ENCODE data around the gene SATB2.
A peak's percentile ranks its signal among the peaks of the same experiment; 100 is the strongest.

The SATB2 gene

DNA sequence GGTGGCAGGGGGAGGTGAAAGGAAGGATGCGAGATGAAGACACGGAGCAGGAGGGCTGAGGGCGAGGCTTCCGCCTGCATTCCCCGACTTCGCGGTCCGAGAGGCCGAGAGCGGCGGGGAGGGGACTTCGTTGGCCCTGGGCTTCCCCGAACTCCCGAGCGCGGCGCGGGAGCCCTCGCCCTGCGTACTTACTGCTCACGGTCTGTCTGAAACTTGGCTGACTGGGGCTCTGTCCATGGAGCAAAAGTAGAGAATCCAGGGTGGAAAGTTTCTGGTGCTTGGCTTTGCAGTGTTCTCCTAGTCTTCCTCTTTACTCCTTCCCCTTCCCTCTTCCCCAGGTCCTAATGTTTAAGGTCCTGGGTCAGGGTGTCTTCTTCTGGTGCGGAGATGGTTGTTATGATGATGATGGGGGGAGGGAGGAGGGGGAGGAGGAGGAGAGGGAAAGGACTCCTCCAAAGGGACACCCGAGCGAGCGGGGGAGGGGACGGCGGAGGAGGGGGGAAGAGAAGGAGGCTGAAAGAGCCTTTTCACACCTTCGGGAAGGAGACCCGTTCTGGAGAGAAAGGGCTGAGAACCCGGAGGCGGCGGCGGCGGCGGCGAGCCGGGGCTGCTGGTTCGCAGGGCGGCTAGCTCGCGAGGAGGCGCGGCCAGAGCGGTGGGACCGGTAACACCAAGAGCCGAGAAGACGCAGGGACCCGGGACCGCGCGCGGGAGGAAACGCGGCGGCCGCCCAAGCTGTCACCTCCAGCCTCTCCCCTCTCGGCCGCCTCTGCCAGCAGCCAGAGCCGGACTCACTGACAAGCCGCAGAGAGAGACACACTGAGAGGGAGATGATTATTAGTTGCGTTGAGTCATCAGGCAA lies at the start of gene SATB2:
Gene SATB2, minus strand, starts transcription at position 793 of the 862 bp plus-strand sequence. CDS start 1,902 bp downstream, outside the sequence.
- DNase-seq: no peak

DNA sequence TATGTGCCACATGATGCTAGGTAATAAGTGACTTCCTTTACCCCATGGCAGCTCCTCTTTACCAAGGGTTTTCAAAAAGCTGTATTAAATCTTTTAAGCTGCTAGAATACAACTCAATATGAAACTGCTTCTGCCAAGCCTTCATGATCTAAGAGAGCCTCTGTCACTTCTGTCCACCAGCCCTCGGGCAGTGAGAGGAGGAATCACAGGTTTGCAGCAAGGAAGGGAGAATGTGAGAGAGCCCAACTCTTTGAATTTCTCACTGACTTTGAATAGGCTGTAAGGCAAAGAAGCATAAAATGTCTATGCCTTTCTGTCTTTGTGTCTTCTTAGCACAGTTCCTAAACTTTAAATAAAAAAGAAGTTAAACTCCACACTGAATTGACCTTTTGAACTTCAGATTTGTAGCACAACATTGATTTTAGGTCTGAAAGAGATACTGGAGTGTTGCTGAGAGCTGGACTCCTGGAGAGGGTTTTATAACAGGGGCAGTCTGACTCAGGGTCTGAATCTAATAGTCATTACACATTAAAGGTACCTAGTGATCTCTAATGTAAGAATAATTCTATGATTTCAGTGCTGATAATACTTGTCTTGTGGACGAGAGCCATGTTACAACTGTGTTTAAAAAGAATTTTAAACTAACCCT lies 48.1 kb upstream of the SATB2 start:
- no peak for DNase-seq

GRCh38 chr2:199503148-199503547 lies 45.4 kb upstream of the SATB2 start:
- no peak for DNase-seq

- no peak for DNase-seq
These were observed 41.3 kb upstream of the SATB2 start for GRCh38 chr2:199499005-199499404.

DNA sequence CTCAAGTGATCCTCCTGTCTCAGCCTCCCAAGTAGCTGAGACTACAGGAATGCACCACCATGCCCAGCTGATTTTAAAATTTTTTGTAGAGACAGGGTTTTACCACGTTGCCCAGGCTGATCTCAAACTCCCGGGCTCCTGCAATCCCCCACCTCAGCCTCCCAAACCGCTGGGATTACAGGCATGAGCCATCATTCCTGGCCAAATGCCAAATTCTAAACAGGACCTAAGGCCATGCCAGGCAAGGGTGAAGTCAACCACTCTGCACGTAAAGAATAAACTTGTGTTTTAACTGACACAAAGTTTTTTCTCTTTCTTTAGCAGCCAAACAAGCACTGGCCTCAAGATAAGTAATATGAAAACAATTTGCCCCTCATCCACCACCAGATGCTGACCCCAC lies 37.4 kb upstream of the SATB2 start:
- no peak for DNase-seq

GRCh38 chr2:199490049-199490448 lies 32.3 kb upstream of the SATB2 start:
- no peak for DNase-seq

- peak; percentile 16 for DNase-seq
These were observed 31.1 kb upstream of the SATB2 start for GRCh38 chr2:199488772-199489400.

GRCh38 chr2:199485732-199486335 lies 28.1 kb upstream of the SATB2 start:
- no peak for DNase-seq

DNA sequence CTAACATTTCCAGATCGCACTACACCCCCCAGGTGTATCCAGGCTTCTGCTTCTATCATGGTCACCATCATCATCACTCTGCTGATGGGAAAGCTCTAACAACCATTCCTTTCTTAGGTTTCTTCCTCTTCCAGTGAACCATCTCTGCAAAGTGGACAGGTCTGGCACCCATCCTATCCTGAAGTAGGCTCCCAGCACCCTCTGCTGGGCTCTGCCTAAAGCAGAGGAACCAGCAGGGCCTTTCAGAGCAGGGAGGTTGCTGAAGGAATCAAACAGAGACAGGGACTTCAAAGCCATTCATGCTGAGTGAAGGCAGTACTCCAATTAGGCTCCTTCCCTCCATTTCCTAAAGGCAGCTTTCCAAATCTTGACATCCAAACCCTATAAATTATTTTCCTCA lies 27.2 kb upstream of the SATB2 start:
- no peak for DNase-seq

GRCh38 chr2:199480966-199481365 lies 23.2 kb upstream of the SATB2 start:
- no peak for DNase-seq

GRCh38 chr2:199477277-199477834 lies 19.6 kb upstream of the SATB2 start:
- no peak for DNase-seq

GRCh38 chr2:199471443-199472057 lies 13.8 kb upstream of the SATB2 start:
- no peak for DNase-seq

DNA sequence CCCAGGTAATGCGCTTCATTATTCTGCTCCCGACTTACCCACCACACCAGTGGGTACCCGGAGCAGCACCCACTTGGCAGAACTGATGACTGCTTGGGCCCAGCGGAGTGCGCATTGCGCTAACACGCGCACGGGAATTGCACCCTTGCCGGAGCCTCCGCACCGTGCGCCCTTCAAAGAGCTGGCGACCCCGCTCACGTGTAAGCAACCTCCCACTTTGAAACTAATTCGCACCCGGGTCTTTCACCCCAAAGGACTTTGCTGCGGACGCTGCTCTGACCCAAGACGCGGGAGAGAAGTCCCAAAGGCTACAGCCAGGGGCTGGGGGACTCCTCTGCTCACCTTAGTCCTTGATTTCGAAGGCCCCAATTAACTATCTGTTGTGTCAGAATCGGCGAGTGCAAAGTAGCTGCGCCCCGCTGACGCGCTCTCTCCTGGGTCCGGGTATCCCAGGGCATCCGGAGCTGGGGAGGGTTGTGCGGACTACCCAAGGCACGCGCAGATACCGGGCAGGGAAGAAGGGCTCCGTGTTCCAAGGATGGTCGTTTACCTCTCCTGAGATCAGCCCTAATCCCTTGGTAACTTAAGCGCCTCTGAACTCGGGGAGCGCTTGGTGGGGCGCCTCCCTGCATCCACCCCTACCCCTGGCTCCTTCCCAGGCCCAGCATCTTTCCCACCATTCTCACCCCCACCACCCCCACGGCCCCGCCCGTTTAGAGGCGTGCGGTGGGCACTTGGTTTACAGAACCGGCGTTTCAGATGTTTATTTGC lies 13.1 kb upstream of the SATB2 start:
- DNase-seq: no peak

GRCh38 chr2:199470361-199470671 lies 12.6 kb upstream of the SATB2 start:
- DNase-seq: no peak

DNA sequence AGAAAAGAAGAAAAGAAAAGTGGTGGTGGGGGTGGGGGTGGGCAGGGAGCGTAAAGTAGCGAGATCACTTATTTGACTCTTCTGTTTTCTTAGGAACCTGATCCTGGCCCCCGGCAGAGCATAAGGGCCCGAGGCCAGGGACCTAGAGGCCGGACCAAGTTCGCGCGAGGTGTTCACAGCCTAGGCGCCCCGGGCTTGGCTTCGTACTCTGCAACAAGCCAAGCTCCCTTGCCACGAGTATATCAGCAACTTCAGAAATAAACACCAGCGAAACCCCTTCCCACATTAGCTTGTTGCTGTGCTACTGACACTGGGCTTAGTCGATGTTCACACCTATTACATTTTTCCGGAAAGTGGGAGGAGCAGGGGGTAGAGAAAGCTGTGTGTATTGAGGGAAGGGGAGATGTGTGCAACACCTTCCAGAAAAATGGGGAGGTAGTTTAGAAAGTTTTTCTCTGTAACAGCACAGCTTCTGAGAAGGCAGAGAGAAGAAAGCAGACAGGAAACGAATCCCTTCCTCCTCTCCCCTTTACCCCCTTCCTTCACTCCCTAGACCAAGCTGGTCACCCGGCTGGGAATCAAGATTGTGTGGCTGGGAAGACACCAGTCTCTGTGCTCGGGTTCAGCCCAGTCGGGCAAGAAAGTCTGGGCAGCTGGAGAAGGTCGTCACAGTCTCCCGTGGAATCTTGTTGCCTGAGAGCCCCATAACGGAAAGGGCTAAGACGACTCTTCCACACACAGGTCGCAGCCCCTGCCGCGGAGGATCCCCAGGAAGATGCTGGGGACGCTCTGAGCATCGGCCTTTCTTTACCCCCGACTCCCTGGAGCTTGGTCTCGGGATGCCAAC lies 12.0 kb upstream of the SATB2 start:
- DNase-seq: no peak

- no peak for DNase-seq
These were observed 11.1 kb upstream of the SATB2 start for GRCh38 chr2:199468561-199469513.

- DNase-seq: no peak
These were observed 9.5 kb upstream of the SATB2 start for GRCh38 chr2:199467066-199467822.

DNA sequence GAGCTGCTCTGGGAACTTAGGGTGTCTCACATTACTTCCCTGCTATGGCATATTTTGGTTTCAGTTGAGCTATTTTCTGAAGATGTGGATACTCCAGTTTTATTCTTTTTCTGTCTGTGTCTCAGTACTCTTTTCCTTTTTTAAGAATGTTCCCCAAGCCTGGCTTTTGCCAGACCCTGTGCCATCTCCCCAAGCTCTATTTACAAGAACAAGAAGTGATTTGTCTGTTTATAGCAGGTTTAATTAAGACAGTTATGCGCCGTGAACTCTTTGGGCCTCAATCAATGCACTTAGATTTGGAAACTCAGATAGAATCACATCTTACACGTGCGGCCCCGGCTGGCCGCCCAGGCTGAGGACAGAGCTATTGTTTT lies 8.9 kb upstream of the SATB2 start:
- DNase-seq: no peak
